Osteocyte (in vitro differentiated cells): ENCODE data around the gene TET3. TPM values are rescaled to one million over a fixed set of nuclear protein-coding genes. Genes with fewer than 3 reads are reported as not detected.

Experiments used
- DNase-seq: peaks from one replicate; pipeline ENCODE4 v3.0.0; 2021; ENCODE audit warnings: mixed read lengths; ENCODE audit not compliant: unreplicated experiment; ENCODE audit errors: extremely low spot score
- H3K27ac Mint-ChIP-seq: one replicate; pipeline ENCODE4 v1.8.0; 2021; ENCODE audit warnings: mild to moderate bottlenecking, mixed read lengths; ENCODE audit not compliant: unreplicated experiment
- H3K27me3 Mint-ChIP-seq: one replicate; pipeline ENCODE4 v1.8.0; 2021; ENCODE audit warnings: mixed read lengths; ENCODE audit not compliant: unreplicated experiment
- H3K36me3 Mint-ChIP-seq: one replicate; pipeline ENCODE4 v1.8.0; 2021; ENCODE audit warnings: mixed read lengths; ENCODE audit not compliant: unreplicated experiment
- H3K4me1 Mint-ChIP-seq: one replicate; pipeline ENCODE4 v1.8.0; 2021; ENCODE audit warnings: mixed read lengths; ENCODE audit not compliant: unreplicated experiment
- H3K4me3 Mint-ChIP-seq: one replicate; pipeline ENCODE4 v1.8.0; 2021; ENCODE audit warnings: mild to moderate bottlenecking, moderate library complexity, mixed read lengths; ENCODE audit not compliant: unreplicated experiment
- H3K9me3 Mint-ChIP-seq: one replicate; pipeline ENCODE4 v1.8.0; 2021; ENCODE audit warnings: mixed read lengths; ENCODE audit not compliant: unreplicated experiment
- CTCF ChIP-seq: fragments of 200-600 bp; sonication (generic); IDR thresholded peaks from 2 replicates; pipeline ENCODE4 v1.5.0; 2021; ENCODE audit warnings: antibody characterized with exemption, mild to moderate bottlenecking, moderate library complexity
- total RNA-seq: library from RNA; stranded (reverse); gene quantifications from 2 replicates; pipeline ENCODE4 v1.2.1, GENCODE V29; 2021

TET3 gene
- total RNA-seq, 1 donor from 2014 or later, result 26.5 TPM

- H3K9me3 Mint-ChIP-seq, result no peaks in the 10 kb centered on the region
Measured at GRCh38 chr2:73970850-73971471, 13.7 kb upstream of the TET3 start.

GRCh38 chr2:73971722-73972121 is 13.0 kb upstream of the TET3 start:
- H3K4me1 Mint-ChIP-seq, result peaks cover 16% of the 10 kb centered on the region
- DNase-seq, result no peak
- H3K27ac Mint-ChIP-seq, result no peak overlapping the region
- H3K9me3 Mint-ChIP-seq, result no peaks in the 10 kb centered on the region
- no peaks in the 10 kb centered on the region for H3K36me3 Mint-ChIP-seq
- H3K27me3 Mint-ChIP-seq, result peaks cover 5% of the 10 kb centered on the region
- no peak overlapping the region for H3K4me3 Mint-ChIP-seq
- no peak for TF ChIP-seq CTCF

More at GRCh38 chr2:73970850-73971471, 13.7 kb upstream of the TET3 start:
- H3K27ac Mint-ChIP-seq, result no peak overlapping the region
- DNase-seq, result no peak
- peaks cover 5% of the 10 kb centered on the region for H3K27me3 Mint-ChIP-seq
- no peak overlapping the region for H3K4me3 Mint-ChIP-seq
- TF ChIP-seq CTCF, result no peak
- peaks cover 16% of the 10 kb centered on the region for H3K4me1 Mint-ChIP-seq
- no peaks in the 10 kb centered on the region for H3K36me3 Mint-ChIP-seq

- no peaks in the 10 kb centered on the region for H3K36me3 Mint-ChIP-seq
- H3K27me3 Mint-ChIP-seq, result peaks cover 5% of the 10 kb centered on the region
- TF ChIP-seq CTCF, result no peak
- peaks cover 16% of the 10 kb centered on the region for H3K4me1 Mint-ChIP-seq
- H3K4me3 Mint-ChIP-seq, result no peak overlapping the region
- no peaks in the 10 kb centered on the region for H3K9me3 Mint-ChIP-seq
- DNase-seq, result no peak
- H3K27ac Mint-ChIP-seq, result no peak overlapping the region
Measured at GRCh38 chr2:73972846-73973245, 11.9 kb upstream of the TET3 start.

GRCh38 chr2:73975731-73976130 is 9.0 kb upstream of the TET3 start:
- Mint-ChIP-seq H3K4me3 (no peak overlapping the region), H3K27ac (no peak overlapping the region), H3K4me1 (peaks cover 14% of the 10 kb centered on the region), H3K27me3 (no peaks in the 10 kb centered on the region), H3K36me3 (no peaks in the 10 kb centered on the region), H3K9me3 (no peaks in the 10 kb centered on the region)
- no peak for TF ChIP-seq CTCF
- DNase-seq, result no peak

GRCh38 chr2:73976803-73977202 is 7.9 kb upstream of the TET3 start:
- no peak for TF ChIP-seq CTCF
- Mint-ChIP-seq H3K9me3 (no peaks in the 10 kb centered on the region), H3K27ac (no peak overlapping the region), H3K27me3 (peaks cover 6% of the 10 kb centered on the region), H3K4me1 (peaks cover 15% of the 10 kb centered on the region), H3K36me3 (no peaks in the 10 kb centered on the region), H3K4me3 (no peak overlapping the region)
- DNase-seq, result no peak
